Cardiac muscle cell (in vitro differentiated cells and primary cell): ENCODE results near the gene TNFRSF1A. TPM values are rescaled to one million over a fixed set of nuclear protein-coding genes. Genes with fewer than 3 reads are reported as not detected.
"Not testable (repeated sequence)": the region's sequence is repeated elsewhere in the genome, so short reads cannot be mapped to it uniquely, and the experiment has no call there.

Experiments
- DNase-seq, 2 donors: peaks; one replicate each; pipeline versions ENCODE4 v3.0.0 to v3.0.0-alpha.2; 2010 to 2017; ENCODE audit warnings: low read depth in 1 of 2, low spot score in 1 of 2
- H3K27ac ChIP-seq: fragments of 200-600 bp; sonication (generic); 2 replicates; pipeline ENCODE4 v1.5.1; 2016
- H3K27me3 ChIP-seq: fragments of 200-600 bp; sonication (generic); 2 replicates; pipeline ENCODE4 v1.6.0; 2016; ENCODE audit warnings: control low read depth
- H3K36me3 ChIP-seq: fragments of 200-600 bp; sonication (generic); 2 replicates; pipeline ENCODE4 v1.5.1; 2016; ENCODE audit warnings: control low read depth
- H3K4me1 ChIP-seq: fragments of 200-600 bp; sonication (generic); 2 replicates; pipeline ENCODE4 v1.8.1; 2017; ENCODE audit warnings: low read depth, mild to moderate bottlenecking, mixed run types
- H3K4me3 ChIP-seq: fragments of 200-600 bp; sonication (generic); 2 replicates; pipeline ENCODE4 v1.5.1; 2016; ENCODE audit warnings: mild to moderate bottlenecking
- H3K9me3 ChIP-seq: fragments of 200-600 bp; sonication (generic); 2 replicates; pipeline ENCODE4 v1.5.1; 2017; ENCODE audit warnings: low read depth, mild to moderate bottlenecking, control low read depth
- polyA plus RNA-seq: library from polyadenylated mRNA; unstranded; fragments of >200 nt; fragmentation: Nextera tagmentation; extraction: Ambion mirVana; gene quantifications from 2 replicates; pipeline ENCODE4 v1.2.1, GENCODE V29; 2016
- total RNA-seq: library from RNA; depleted of rRNA; stranded (reverse); fragments of >200 nt; gene quantifications from 2 replicates; pipeline ENCODE4 v1.2.3, GENCODE V29; 2016
- TF ChIP-seq, protein P1 (sequence below): IDR thresholded peaks from 2 replicates; pipeline ENCODE4 v1.5.1; 2012; ENCODE audit warnings: low read depth, mild to moderate bottlenecking, low read length

The TNFRSF1A gene
- total and polyA plus RNA-seq, 2 experiments from 2014 or later: 33.3 to 42.3 TPM

DNA sequence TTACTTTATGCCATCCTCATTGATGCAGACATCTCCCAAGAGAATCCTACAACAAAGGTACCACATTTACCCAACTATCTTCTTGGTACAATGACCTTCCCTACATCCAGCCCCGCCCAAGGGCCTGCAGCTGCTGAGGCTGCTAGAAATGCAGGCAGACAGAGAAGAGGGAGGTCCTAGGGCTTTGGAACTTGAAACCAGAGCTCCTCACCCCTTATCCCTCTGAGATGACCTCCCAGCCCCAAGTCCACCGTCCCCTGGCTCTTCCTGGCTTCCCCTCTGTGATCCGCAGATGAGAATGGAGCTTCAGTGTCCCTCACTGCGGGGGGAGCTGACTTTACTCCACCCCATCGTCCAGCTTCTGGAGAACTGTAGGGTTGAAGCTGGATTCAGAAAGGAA lies 1.6 kb upstream of the TNFRSF1A start:
- Histone ChIP-seq H3K4me3 (no peak overlapping the region), H3K4me1 (peaks cover 28% of the 10 kb centered on the region), H3K36me3 (no peaks in the 10 kb centered on the region), H3K9me3 (no peaks in the 10 kb centered on the region), H3K27me3 (no peaks in the 10 kb centered on the region), H3K27ac (no peak overlapping the region)
- TF ChIP-seq, protein P1, sequence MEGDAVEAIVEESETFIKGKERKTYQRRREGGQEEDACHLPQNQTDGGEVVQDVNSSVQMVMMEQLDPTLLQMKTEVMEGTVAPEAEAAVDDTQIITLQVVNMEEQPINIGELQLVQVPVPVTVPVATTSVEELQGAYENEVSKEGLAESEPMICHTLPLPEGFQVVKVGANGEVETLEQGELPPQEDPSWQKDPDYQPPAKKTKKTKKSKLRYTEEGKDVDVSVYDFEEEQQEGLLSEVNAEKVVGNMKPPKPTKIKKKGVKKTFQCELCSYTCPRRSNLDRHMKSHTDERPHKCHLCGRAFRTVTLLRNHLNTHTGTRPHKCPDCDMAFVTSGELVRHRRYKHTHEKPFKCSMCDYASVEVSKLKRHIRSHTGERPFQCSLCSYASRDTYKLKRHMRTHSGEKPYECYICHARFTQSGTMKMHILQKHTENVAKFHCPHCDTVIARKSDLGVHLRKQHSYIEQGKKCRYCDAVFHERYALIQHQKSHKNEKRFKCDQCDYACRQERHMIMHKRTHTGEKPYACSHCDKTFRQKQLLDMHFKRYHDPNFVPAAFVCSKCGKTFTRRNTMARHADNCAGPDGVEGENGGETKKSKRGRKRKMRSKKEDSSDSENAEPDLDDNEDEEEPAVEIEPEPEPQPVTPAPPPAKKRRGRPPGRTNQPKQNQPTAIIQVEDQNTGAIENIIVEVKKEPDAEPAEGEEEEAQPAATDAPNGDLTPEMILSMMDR: no peak
- DNase-seq: no peak

DNA sequence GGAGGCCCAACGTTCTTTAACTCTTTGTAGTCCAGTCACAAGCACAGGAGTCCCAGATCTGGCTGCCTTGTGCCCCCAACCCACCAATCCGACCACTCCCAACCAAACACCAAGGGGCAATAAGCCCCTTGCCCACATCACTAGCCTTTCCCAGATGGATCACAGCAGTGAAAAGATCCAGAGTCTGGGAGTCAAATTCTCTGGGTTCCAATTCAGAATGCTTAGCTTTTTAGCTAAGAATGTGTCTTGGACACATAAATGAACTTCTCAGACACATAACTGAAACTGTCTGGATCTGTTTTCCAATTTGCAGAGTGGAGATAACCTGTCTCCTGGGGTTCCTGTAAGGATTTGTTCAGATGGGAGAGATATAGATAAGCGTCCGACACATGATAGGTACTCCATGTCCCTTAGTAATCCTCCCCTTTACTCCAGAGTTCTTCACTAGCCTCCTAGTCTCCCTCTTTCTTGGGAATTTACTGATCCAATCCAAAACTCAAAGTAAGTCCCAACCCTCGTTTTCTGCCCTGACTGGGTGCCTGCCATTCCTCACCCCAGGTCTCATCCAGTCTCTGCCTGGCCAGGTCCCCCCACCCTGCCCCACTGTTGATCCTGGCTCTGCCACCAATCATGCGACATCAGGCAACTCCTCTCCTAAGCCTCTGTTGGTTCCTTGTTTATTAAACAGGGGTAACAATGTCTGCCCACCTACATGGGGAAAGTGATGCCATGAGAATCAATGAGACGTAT lies 439 bp upstream of the TNFRSF1A start:
- no peak for DNase-seq
- TF ChIP-seq, protein P1: no peak
- Histone ChIP-seq H3K27me3 (no peaks in the 10 kb centered on the region), H3K9me3 (no peaks in the 10 kb centered on the region), H3K27ac (peak overlapping the region; percentile 80), H3K4me1 (peaks cover 32% of the 10 kb centered on the region), H3K36me3 (no peaks in the 10 kb centered on the region), H3K4me3 (peak overlapping the region; percentile 46)

DNA sequence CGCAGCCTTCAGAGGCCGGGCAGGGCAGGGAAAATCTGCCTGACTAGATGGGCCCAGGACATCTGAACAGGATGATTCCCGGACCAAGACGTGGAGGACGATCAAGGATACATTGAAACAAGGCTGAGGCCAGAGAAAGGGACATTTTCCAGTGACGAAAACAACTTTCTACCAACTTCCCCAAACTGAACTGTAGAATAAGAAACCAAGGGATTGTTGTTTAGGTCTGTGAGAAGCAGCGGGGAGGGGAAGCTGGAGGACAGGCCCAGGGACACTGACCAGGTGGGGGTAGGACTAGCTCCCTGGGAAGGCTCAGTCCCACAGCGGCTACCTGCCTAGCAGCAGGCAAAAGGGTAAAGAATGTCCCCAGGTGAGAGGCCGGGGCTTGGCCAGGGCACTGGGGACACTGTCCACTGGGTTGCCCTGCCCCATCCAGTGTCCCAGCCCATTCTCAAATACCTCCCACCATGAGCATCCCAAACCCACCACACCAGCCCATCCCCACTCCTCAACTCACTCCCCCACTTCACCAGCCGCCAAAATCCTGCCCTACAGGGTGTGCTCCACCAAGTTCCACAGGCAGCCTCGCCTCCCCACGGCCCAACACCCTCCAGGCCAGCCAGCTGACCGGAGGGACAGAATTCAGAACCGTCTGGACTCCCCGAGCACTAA lies 995 bp downstream of the TNFRSF1A start:
- TF ChIP-seq, protein P1: no peak
- no peak for DNase-seq
- peaks cover 39% of the 10 kb centered on the region for H3K4me1 ChIP-seq
- H3K27ac ChIP-seq: peak overlapping the region; percentile 80
- no peaks in the 10 kb centered on the region for H3K9me3 ChIP-seq
- H3K36me3 ChIP-seq: no peaks in the 10 kb centered on the region
- H3K4me3 ChIP-seq: peak overlapping the region; percentile 46
- H3K27me3 ChIP-seq: no peaks in the 10 kb centered on the region

DNA sequence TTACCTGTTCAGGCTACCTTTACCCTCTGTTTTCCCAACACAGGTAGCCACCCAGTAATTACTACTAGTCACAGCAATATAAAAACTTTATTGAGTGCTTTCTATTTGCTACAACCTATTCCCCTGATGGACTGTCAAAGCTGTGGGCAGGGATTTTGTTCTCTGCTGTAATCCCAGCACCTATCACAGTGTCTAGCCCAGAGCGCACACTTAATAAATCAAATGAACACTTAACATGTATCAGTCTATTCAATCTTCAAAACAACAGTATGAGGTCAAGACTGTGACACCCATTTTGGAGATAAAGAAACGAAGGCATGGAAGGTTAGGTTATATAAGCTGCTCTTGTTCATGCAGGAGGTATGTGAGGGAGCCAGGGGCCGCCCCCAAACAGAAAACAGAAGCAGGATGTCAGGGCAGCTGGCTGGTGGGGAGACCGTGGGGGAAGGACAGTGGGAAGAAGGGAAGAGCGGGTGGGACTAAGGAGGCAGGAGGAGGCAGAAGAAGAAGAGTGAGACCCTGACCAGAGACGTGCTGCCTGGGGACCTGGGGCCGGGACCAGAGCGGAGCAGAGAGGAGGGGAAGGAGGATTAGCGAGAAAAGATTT lies 1.7 kb downstream of the TNFRSF1A start:
- no peak overlapping the region for H3K27ac ChIP-seq
- TF ChIP-seq, protein P1: no peak

DNA sequence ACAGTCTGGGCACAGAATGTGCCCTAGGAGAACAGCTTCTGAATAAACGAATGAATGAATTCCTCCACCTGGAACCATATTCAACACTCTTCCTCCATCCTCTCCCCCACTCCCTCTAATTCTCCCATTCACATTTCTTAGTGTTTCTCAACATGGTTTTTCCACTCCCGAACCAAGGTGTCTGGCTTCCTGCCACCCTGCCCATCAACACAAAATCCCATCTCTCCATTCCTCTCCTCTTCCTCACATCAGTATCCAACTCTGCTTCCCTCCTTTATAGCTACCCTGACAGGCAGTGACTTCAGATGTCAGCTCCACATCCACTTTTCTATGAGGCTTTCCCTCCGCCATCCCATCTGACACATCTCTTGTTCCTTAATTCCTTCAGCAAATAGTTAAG lies 2.9 kb downstream of the TNFRSF1A start:
- no peak overlapping the region for H3K4me3 ChIP-seq
- H3K27me3 ChIP-seq: no peaks in the 10 kb centered on the region
- peak in 1 of 2 donors; percentile 32 for DNase-seq
- H3K9me3 ChIP-seq: no peaks in the 10 kb centered on the region
- H3K27ac ChIP-seq: peak overlapping the region; percentile 38
- TF ChIP-seq, protein P1: no peak
- peaks cover 53% of the 10 kb centered on the region for H3K4me1 ChIP-seq
- no peaks in the 10 kb centered on the region for H3K36me3 ChIP-seq

More for the DNA sequence above, 1.7 kb downstream of the TNFRSF1A start:
- peak in 1 of 2 donors; percentile 74 for DNase-seq
- Histone ChIP-seq H3K9me3 (no peaks in the 10 kb centered on the region), H3K4me3 (peak overlapping the region; percentile 46), H3K36me3 (no peaks in the 10 kb centered on the region), H3K4me1 (peaks cover 44% of the 10 kb centered on the region), H3K27me3 (no peaks in the 10 kb centered on the region)

DNA sequence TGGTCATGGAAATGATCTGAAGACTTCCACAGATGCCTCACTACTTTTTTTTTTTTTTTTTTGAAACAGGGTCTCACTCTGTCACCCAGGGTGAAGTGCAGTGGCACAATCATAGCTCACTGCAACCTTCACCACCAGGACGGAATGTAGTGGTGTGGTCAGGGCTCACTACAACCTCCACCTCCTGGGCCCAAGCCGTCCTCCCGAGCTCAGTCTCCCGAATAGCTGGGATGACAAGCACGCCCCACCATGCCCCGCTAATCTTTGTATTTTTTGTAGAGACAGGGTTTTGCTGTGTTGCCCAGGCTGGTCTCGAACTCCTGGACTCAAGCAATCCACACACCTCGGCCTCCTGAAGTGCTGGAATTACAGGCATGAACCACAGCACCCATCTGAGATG lies 3.3 kb downstream of the TNFRSF1A start:
- peaks cover 49% of the 10 kb centered on the region for H3K4me1 ChIP-seq
- H3K36me3 ChIP-seq, H3K27me3 ChIP-seq, H3K4me3 ChIP-seq, H3K27ac ChIP-seq, DNase-seq, H3K9me3 ChIP-seq: not testable (repeated sequence)
